Body of pancreas (tissue), 4 donors: ENCODE results near the gene NKX2-3.

Source experiments
- POLR2A ChIP-seq, 3 donors: fragments of 450-650 bp; IDR thresholded peaks; one replicate each; pipeline ENCODE4 v1.6.1; 2016; ENCODE audit warnings: antibody characterized with exemption in 3 of 3, mild to moderate bottlenecking in 2 of 3
- TF ChIP-seq, protein P1 (sequence below), 7 experiments: fragments of 450-650 bp in 4 of 7; fragments of 200-600 bp in 3 of 7; sonication (generic) in 3 of 7; IDR thresholded peaks; one replicate each; pipeline ENCODE4 v1.5.1; 2016 to 2019; ENCODE audit warnings: antibody characterized with exemption in 7 of 7

DNA sequence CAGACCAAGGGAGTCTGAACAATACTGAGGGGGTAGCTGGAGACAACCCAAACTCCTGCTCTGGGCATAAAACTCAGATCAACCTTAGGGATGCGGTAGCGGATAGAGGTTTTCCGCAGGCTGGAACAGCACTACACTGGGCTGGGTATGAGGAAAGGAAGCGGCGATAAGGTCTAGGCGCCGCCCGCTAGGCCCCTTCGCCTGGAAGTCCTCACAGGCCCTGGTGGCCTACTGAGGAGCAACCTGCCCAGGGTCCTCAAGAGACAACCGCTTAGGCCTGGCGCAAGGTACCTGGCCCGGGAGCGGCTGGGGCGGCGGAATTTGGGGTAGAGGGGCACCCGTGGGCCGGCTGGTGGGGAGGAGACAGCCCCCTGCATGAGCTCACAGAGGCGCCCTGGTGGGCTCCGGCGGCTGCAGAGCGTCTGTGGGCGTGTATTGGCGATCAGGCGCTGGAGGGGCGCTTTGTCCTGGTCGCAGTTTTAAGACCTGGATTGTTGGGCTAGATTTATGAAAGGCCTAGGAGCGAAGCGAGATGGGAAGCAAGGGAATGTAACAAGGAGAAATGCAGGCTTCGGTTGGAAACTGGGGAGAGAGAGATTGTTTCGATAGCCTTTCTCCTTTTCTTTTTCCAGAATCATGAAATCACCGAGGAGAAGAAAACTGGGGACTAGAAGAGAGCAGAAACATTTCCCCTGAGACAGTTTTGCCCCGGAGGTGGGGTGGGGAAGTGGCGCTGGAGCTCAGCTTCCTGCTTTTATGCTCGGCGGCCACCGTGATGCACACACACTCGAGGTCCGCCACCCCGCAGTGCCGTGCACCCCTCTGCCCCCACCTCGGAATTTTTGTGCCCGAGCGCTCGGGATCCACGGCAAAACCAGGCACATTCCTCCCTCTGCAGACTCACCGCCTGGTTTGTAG lies 2.4 kb upstream of the NKX2-3 start:
- TF ChIP-seq, protein P1, sequence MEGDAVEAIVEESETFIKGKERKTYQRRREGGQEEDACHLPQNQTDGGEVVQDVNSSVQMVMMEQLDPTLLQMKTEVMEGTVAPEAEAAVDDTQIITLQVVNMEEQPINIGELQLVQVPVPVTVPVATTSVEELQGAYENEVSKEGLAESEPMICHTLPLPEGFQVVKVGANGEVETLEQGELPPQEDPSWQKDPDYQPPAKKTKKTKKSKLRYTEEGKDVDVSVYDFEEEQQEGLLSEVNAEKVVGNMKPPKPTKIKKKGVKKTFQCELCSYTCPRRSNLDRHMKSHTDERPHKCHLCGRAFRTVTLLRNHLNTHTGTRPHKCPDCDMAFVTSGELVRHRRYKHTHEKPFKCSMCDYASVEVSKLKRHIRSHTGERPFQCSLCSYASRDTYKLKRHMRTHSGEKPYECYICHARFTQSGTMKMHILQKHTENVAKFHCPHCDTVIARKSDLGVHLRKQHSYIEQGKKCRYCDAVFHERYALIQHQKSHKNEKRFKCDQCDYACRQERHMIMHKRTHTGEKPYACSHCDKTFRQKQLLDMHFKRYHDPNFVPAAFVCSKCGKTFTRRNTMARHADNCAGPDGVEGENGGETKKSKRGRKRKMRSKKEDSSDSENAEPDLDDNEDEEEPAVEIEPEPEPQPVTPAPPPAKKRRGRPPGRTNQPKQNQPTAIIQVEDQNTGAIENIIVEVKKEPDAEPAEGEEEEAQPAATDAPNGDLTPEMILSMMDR (IDR thresholded peaks at IDR 0.05): no peak
- TF ChIP-seq POLR2A (IDR thresholded peaks at IDR 0.05): no peak
